Smooth muscle cell of the brain vasculature (primary cell): ENCODE measurements around the gene SMAD1.

Experiments used
- DNase-seq: peaks from one replicate; pipeline ENCODE4 v3.0.0-alpha.2; 2012; ENCODE audit warnings: low read depth, low spot score

SMAD1 gene

GRCh38 chr4:145481164-145481941, at the start of gene SMAD1:
Gene SMAD1 (plus strand): TSS chr4:145481853. CDS start chr4:145514614, 32,761 bp downstream.
- peak; percentile 45 for DNase-seq

- no peak for DNase-seq
Measured at GRCh38 chr4:145433684-145434083, 48.0 kb upstream of the SMAD1 start.

GRCh38 chr4:145435646-145436045, 46.0 kb upstream of the SMAD1 start:
- no peak for DNase-seq

- DNase-seq = no peak
Measured at GRCh38 chr4:145436114-145436513, 45.5 kb upstream of the SMAD1 start.

- DNase-seq = no peak
Measured at GRCh38 chr4:145436796-145437195, 44.9 kb upstream of the SMAD1 start.

GRCh38 chr4:145437466-145437865, 44.2 kb upstream of the SMAD1 start:
- no peak for DNase-seq

- no peak for DNase-seq
Measured at GRCh38 chr4:145438298-145438697, 43.4 kb upstream of the SMAD1 start.

- DNase-seq = no peak
Measured at GRCh38 chr4:145440292-145441007, 41.2 kb upstream of the SMAD1 start.

GRCh38 chr4:145446184-145446583, 35.5 kb upstream of the SMAD1 start:
- DNase-seq = no peak

GRCh38 chr4:145451895-145452294, 29.8 kb upstream of the SMAD1 start:
- DNase-seq = no peak

GRCh38 chr4:145452447-145453162, 29.0 kb upstream of the SMAD1 start:
- no peak for DNase-seq

GRCh38 chr4:145453163-145453520, 28.5 kb upstream of the SMAD1 start:
- no peak for DNase-seq

- DNase-seq = no peak
Measured at GRCh38 chr4:145473203-145473602, 8.4 kb upstream of the SMAD1 start.

GRCh38 chr4:145480257-145480656, 1.4 kb upstream of the SMAD1 start:
- no peak for DNase-seq

- no peak for DNase-seq
Measured at GRCh38 chr4:145481942-145482208, 222 bp downstream of the SMAD1 start.

- peak; percentile 41 for DNase-seq
Measured at GRCh38 chr4:145482209-145483037, 770 bp downstream of the SMAD1 start.

GRCh38 chr4:145483514-145483913, 1.9 kb downstream of the SMAD1 start:
- DNase-seq = no peak

GRCh38 chr4:145484225-145484846, 2.7 kb downstream of the SMAD1 start:
- no peak for DNase-seq

GRCh38 chr4:145485120-145485519, 3.5 kb downstream of the SMAD1 start:
- DNase-seq = no peak

GRCh38 chr4:145486603-145487002, 5.0 kb downstream of the SMAD1 start:
- no peak for DNase-seq

- no peak for DNase-seq
Measured at GRCh38 chr4:145487631-145488030, 6.0 kb downstream of the SMAD1 start.
